Hindlimb muscle (tissue), 1 donor: ENCODE results near the gene NOP14. TPM values are rescaled to one million over a fixed set of nuclear protein-coding genes. Genes with fewer than 3 reads are reported as not detected.
"Not testable (repeated sequence)": the region's sequence is repeated elsewhere in the genome, so short reads cannot be mapped to it uniquely, and the experiment has no call there.

Experiments used
- DNase-seq: peaks from one replicate; pipeline ENCODE4 v3.0.0-alpha.2; 2013
- polyA plus RNA-seq: library from polyadenylated mRNA; unstranded; fragments of 120-200 nt; gene quantifications from one replicate; pipeline ENCODE4 v1.2.1, GENCODE V29; 2013; ENCODE audit not compliant: insufficient read length

The NOP14 gene
- polyA plus RNA-seq, 1 donor, result 27.0 TPM

- DNase-seq, result no peak
Measured at GRCh38 chr4:2942532-2943363, 20.5 kb downstream of the NOP14 start.

DNA sequence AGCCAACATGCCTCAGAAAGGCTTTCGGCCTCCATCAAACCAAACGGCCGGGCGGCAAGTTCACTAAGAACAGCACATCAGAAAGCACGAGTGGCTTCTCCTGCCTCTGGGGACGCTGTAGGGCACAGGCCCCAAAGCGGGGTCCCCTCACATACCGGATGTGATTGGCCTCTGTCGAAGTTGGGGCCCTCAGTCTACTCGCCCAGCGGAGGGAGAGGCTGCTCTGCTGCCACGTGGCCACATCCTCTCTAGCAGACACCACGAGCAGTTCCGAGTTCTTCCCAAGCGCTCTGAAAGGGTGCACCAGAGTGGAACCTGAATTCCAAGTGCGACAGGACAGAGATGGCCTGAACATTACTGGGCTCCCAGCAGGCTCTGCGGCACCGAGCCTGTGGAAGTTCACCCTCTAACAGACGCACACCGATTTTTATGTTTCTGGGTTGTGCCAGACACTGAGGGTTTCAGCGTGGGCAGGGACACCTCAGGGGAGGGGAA is 21.1 kb downstream of the NOP14 start:
- DNase-seq, result no peak

DNA sequence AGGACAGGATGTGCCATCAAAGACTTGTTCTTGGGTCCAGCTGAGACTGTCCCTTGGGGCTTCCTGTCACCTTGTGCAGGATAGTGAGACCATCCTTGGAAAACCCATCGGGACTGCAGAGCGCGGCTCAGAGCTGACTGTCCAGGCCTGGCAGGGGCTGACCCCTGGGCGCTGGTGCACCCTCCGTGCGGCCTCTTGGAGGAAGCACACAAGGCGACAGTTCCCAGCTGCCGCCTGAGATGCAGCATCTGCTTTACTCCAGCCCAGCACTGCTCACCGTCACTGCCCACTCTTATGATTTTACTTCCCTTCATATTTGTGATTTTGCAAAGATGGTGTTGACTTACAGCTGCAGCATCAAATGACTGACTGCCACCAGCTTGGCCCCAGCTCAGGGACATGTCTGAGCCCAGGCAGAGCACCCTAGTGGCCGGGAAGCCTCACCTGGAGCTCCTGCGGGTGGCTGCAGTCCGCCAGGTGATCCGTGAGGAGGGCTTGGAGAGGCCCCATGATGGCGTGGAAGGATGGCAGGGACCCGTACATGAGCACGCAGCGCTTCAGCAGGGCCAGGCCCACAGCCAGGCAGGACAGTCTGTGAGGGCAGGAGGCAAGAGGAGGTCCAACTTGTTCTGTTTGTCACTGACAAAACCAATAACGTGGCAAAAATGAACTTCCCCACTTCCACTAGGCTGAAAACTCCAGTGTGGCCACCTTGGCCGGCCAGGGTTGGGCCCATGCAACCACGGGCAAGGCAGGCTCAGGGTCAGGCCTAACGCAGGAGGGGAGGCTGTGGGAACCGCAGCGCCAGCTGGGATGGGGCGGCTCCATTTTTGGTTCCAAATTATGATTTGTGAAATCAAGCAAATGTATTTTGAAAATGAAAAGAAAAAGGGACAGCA is 21.8 kb downstream of the NOP14 start:
- DNase-seq, result no peak

DNA sequence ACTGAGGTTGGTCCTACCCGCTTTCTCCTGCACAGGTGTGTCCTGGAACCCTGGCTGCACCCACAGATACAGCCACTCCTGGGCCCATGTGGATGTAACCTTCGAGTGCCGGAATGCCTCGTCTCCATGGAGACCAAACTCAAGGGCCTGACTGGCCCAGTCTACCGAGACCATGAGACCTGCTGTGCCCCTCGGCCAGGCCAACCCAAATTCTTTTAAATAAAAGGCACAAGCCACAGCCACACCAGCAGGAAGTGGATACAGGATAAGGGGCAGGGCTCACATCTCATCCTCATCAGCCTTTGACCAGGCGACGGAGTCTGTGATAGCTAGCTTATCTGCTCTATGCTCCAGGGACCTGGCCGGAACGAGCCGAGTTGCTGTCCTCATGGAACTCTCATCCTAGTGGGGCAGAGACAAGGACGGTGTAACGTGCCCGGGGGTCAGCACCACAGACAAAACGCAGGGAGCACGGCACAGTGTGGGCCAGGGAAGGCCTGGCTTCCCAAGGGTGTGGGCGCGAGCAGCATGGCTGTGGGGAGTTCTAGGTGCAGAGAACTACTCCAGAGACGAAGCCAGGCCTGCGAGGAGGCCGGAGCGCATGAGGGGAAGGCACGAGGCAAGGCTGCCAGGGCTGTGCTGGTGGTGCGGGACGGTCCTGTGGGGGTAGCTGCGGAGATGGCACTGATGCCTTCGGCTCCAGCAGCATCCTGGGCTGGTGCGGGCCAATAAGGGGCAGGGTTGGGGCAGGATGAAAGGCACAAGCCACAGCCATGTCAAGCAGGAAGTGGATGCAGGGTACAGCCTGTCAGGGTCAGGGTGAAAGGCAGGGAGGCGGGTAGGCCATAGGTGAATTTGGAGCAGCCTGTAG is 22.7 kb downstream of the NOP14 start:
- no peak for DNase-seq

GRCh38 chr4:2939383-2940243 is 23.6 kb downstream of the NOP14 start:
- no peak for DNase-seq

DNA sequence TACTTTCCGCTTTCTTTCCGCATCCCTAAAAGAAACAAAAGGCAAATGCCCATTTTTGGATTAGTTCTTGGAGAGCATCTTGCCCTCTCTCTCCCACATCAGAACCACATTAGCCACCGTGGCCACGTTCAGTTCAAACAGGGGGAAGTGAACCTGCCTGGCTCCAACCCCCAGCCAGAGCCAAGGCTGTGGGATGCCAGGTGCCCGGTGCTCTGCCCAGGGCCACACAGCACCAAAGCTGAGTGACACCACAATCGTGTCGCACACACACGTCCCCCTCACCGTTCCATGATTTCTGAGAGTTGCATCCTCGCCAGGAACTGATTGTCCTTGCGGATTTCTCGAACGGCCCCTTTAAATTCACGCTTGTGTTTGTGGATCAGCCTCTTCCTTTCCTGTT is 24.3 kb downstream of the NOP14 start:
- DNase-seq, result no peak

DNA sequence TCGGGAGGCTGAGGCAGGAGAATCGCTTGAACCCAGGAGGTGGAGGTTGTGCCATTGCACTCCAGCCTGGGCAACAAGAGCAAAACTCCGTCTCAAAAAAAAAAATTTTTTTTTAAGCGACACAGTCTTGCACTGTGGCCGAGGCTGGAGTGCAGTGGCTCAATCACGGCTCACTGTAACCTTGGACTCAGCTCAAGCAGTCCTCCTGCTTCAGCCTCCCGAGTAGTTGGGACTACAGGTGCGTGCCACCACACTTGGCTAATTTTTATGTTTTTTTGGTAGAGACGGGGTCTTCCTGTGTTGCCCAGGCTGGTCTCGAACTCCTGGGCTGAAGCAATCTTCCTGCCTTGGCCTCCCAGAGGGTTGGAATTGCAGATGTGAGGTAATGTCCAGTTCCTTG is 24.8 kb downstream of the NOP14 start:
- not testable (repeated sequence) for DNase-seq

- DNase-seq, result no peak
Measured at GRCh38 chr4:2937986-2938385, 25.2 kb downstream of the NOP14 start.

- DNase-seq, result no peak
Measured at GRCh38 chr4:2937146-2937857, 25.9 kb downstream of the NOP14 start.

DNA sequence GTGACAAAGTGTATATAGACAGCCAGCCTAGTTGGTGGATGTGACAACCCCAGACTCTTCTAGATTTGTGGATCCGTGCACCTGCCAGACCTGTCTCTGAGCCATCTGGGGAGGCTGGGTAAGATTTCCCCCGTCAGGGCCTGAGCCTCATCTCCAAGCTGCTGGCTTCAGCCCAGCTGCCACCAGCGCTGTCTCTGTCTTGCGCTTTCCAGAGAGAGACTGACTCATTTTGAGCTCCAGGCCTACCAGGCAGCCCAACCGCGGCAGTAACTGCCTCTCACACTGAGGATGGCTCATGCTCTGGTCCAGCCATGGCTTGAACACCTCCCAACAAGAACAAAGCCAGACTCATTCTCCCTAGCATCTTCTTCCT is 26.4 kb downstream of the NOP14 start:
- DNase-seq, result no peak

DNA sequence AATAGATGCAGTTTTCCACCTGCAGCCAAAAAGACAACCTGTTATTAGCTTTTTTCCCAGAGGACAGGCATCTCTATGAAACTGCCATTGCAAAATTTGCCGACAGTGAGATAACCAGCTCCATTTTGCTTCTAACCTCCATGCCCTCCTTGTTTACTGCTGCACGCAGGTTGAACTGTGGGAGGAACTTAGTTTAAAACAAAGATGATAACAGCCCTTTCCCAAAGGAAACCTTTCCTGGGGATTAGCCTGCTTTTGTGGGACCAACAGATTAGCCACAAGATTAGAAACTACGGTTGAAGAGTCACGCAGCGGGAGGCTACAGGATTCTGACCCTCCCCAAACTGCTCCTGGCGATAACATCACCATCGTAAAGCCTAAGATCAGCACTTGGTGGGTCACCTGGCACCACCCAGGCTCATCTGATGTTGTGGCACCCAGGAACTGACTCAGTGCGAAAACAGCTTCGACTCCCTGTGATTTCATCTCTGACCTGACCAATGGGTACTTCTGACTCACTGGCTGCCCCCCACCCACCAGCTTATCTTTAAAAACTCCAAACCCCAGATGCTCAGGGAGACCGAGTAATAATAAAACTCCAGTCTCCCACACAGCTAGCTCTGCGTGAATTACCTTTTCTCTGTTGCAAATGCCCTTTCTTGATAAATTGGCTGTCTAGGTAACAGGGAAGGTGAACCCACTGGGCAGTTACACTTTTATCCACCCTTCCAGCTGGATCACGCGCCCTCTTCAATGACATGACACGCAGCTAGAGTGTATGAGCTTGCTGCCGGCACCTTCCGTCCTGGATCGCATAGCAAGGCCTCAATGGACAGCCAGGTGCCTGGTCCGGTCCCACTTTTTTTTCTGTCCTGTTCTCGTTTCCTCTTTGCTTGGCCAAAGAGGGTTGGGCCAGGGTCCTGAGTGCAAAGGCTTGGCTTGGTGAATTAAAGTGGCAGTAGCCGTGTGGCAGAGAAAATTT is 27.2 kb downstream of the NOP14 start:
- DNase-seq, result no peak

GRCh38 chr4:2934813-2935761 is 28.1 kb downstream of the NOP14 start:
- DNase-seq, result peak; percentile 93

GRCh38 chr4:2934077-2934812 is 29.0 kb downstream of the NOP14 start:
- no peak for DNase-seq

DNA sequence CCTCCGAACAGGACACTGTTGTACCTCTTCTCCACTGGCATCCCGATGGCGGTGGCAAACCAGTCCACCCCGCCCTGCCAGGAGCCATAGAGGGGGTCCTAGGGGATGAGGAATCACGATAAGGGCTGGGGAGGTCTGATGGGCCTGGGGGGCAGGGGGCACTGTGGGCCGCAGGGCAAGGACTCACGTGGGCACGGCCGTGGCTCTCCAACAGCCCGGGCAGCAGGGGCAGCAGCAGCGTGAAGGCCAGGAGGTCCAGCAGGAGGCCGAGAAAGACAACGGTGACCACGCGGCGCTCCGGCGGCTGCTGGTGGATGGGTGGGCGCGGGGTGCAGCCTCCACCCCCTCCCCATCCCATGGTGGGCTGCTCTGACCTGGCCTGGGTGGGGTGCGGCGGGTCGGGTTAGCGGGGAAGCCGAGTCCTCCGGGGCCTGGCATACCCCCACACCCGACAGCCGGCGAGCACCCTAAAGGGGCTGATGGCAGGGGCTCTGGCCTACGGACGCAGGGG is 29.6 kb downstream of the NOP14 start:
- no peak for DNase-seq

GRCh38 chr4:2932951-2933565 is 30.1 kb downstream of the NOP14 start:
- DNase-seq, result no peak

GRCh38 chr4:2932321-2932950 is 30.8 kb downstream of the NOP14 start:
- DNase-seq, result no peak
